WTC11 (cell line): ENCODE results near the gene FOXC2.

Experiments used
- CREB1 ChIP-seq: sonication (generic); formaldehyde crosslinking; IDR thresholded peaks from 2 replicates; pipeline ENCODE4 v1.8.0; 2023; ENCODE audit warnings: mild to moderate bottlenecking, missing genetic modification reagents
- CTCF ChIP-seq: fragments of 200-600 bp; IDR thresholded peaks from 2 replicates; pipeline ENCODE4 v1.8.0; 2022; ENCODE audit warnings: antibody characterized with exemption
- E2F4 ChIP-seq: sonication (generic); formaldehyde crosslinking; IDR thresholded peaks from 2 replicates; pipeline ENCODE4 v1.8.1; 2022; ENCODE audit warnings: low read depth, mild to moderate bottlenecking, moderate library complexity, missing genetic modification reagents, borderline replicate concordance
- GABPB1 ChIP-seq: sonication (generic); formaldehyde crosslinking; IDR thresholded peaks from 2 replicates; pipeline ENCODE4 v1.8.1; 2023; ENCODE audit warnings: mild to moderate bottlenecking, missing genetic modification reagents
- MAX ChIP-seq: sonication (generic); formaldehyde crosslinking; IDR thresholded peaks from 2 replicates; pipeline ENCODE4 v1.8.0; 2022; ENCODE audit warnings: mild to moderate bottlenecking, missing genetic modification reagents
- NR1H2 ChIP-seq: sonication (generic); formaldehyde crosslinking; IDR thresholded peaks from 2 replicates; pipeline ENCODE4 v1.9.0; 2021; ENCODE audit warnings: mild to moderate bottlenecking, moderate library complexity, missing genetic modification reagents
- NR3C1 ChIP-seq: sonication (generic); formaldehyde crosslinking; conservative IDR thresholded peaks from 2 replicates; pipeline ENCODE4 v1.8.1; 2023; ENCODE audit warnings: low read depth, mild to moderate bottlenecking, missing genetic modification reagents
- TCF7 ChIP-seq: sonication (generic); formaldehyde crosslinking; IDR thresholded peaks from 2 replicates; pipeline ENCODE4 v1.8.0; 2022; ENCODE audit warnings: mild to moderate bottlenecking, low read depth, missing genetic modification reagents, moderate library complexity
- ZNF121 ChIP-seq: sonication (generic); formaldehyde crosslinking; IDR thresholded peaks from 2 replicates; pipeline ENCODE4 v1.8.0; 2023; ENCODE audit warnings: missing genetic modification reagents
- ZNF281 ChIP-seq: sonication (generic); formaldehyde crosslinking; IDR thresholded peaks from 2 replicates; pipeline ENCODE4 v1.8.0; 2023; ENCODE audit warnings: mild to moderate bottlenecking, missing genetic modification reagents
- ZNF317 ChIP-seq: sonication (generic); formaldehyde crosslinking; IDR thresholded peaks from 2 replicates; pipeline ENCODE4 v1.8.1; 2023; ENCODE audit warnings: low read depth, mild to moderate bottlenecking, moderate library complexity, missing genetic modification reagents, borderline replicate concordance

DNA sequence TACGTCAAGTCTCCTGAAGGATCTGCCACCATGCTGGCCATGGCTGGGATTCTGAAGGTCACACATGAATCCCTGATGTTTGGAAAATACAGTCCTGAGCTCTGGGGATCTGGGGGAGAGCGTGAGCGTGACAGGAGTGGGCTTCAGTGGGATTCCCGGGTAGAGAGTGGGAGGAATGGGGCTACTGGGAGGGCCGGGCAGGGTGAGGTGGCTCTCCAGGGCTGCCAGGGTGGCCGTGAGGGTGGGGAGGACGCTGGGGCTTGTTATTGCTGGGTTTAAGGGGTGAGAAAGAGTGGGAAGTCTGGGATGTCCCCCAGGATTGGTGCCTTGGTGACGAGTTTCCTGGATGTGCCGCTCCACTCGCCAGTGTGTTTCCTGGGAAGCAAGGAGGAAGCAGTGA, 43.0 kb downstream of the FOXC2 start:
- TF ChIP-seq CTCF (no peak), NR3C1 (CRISPR knock-in tag) (no peak), ZNF317 (CRISPR knock-in tag) (no peak), E2F4 (CRISPR knock-in tag) (no peak), NR1H2 (CRISPR knock-in tag) (no peak), MAX (CRISPR knock-in tag) (no peak), ZNF121 (no peak), GABPB1 (CRISPR knock-in tag) (no peak), ZNF281 (CRISPR knock-in tag) (no peak), CREB1 (no peak), TCF7 (CRISPR knock-in tag) (no peak)
